DOHH2 (cell line): ENCODE results near the gene NFKBIZ.

Experiments used
- EZH2phosphoT487 ChIP-seq: fragments of 200-600 bp; sonication (generic); IDR thresholded peaks from 2 replicates; pipeline ENCODE4 v1.6.1; 2017; ENCODE audit warnings: borderline replicate concordance, mild to moderate bottlenecking, antibody characterized with exemption, low read length, moderate library complexity, mixed read lengths
- TF ChIP-seq, protein P1 (sequence below): fragments of 200-600 bp; sonication (generic); IDR thresholded peaks from one replicate; pipeline ENCODE4 v1.5.1; 2014; ENCODE audit warnings: antibody characterized with exemption, mild to moderate bottlenecking, low read depth, low read length; ENCODE audit not compliant: poor library complexity, severe bottlenecking

DNA sequence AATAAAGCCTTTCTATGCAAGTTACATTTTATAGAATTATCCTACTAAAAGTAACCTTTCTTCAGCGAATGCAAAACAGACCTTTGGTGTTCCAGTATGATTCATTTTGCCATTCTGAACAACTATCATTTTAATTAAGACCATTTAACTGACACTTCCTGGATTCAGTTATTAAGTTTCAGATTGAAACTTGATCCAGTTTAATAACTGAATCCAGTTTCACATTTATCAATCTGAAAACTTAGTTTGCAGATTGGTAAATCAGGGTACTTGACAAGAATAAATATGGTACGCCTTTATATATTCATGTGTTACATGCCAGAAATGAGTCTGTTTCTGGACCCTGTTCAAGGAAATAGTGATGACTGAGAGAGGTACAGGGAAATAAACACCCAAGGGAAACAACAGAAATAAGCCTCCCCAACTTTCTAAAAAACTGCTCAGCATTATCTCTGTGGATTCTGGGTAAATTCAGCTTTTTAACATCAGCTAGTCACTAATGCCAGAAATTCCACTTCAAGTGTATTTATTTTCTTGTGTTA, 23.3 kb upstream of the NFKBIZ start:
- TF ChIP-seq, protein P1, sequence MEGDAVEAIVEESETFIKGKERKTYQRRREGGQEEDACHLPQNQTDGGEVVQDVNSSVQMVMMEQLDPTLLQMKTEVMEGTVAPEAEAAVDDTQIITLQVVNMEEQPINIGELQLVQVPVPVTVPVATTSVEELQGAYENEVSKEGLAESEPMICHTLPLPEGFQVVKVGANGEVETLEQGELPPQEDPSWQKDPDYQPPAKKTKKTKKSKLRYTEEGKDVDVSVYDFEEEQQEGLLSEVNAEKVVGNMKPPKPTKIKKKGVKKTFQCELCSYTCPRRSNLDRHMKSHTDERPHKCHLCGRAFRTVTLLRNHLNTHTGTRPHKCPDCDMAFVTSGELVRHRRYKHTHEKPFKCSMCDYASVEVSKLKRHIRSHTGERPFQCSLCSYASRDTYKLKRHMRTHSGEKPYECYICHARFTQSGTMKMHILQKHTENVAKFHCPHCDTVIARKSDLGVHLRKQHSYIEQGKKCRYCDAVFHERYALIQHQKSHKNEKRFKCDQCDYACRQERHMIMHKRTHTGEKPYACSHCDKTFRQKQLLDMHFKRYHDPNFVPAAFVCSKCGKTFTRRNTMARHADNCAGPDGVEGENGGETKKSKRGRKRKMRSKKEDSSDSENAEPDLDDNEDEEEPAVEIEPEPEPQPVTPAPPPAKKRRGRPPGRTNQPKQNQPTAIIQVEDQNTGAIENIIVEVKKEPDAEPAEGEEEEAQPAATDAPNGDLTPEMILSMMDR = no peak
- no peak for TF ChIP-seq EZH2phosphoT487
